K562 (cell line): ENCODE data around the gene VEZF1. TPM values are rescaled to one million over a fixed set of nuclear protein-coding genes. Genes with fewer than 3 reads are reported as not detected.
A peak's percentile ranks its signal among the peaks of the same experiment; 100 is the strongest.

ENCODE experiments used
- BRD4 ChIP-seq: fragments of 200-600 bp; sonication (generic); IDR thresholded peaks from 2 replicates; pipeline ENCODE4 v1.6.1; 2017; ENCODE audit warnings: inconsistent platforms
- CBFA2T3 ChIP-seq: fragments of 450-650 bp; IDR thresholded peaks from 2 replicates; pipeline ENCODE4 v1.6.1; 2017
- DMBX1 ChIP-seq: fragments of 250-450 bp; sonication (Bioruptor Pico); IDR thresholded peaks from 2 replicates; pipeline ENCODE4 v1.8.0; 2022; ENCODE audit warnings: inconsistent platforms, mild to moderate bottlenecking, moderate library complexity, borderline replicate concordance
- DPF2 ChIP-seq: fragments of 450-650 bp; IDR thresholded peaks from 2 replicates; pipeline ENCODE4 v1.6.1; 2016
- E2F5 ChIP-seq: sonication (generic); formaldehyde crosslinking; IDR thresholded peaks from 2 replicates; pipeline ENCODE4 v1.8.0; 2022; ENCODE audit warnings: mild to moderate bottlenecking, missing genetic modification reagents
- E2F6 ChIP-seq, 2 experiments: IDR thresholded peaks; 2 replicates each; pipeline ENCODE4 v1.6.1; 2011; ENCODE audit warnings: borderline replicate concordance in 1 of 2, control low read depth in 1 of 2, low read depth in 1 of 2, low read length in 1 of 2, mild to moderate bottlenecking in 1 of 2, mixed read lengths in 1 of 2, moderate library complexity in 1 of 2; ENCODE audit not compliant: insufficient read depth in 1 of 2, insufficient read length in 1 of 2, poor library complexity in 1 of 2, severe bottlenecking in 1 of 2; ENCODE audit errors: extremely low read depth in 1 of 2
- ELF1 ChIP-seq: fragments of 200-800 bp; sonication (Bioruptor generic); IDR thresholded peaks from 2 replicates; pipeline ENCODE4 v1.6.1; 2016; ENCODE audit warnings: missing genetic modification characterization, missing compliant biosample characterization
- ESRRB ChIP-seq: fragments of 250-450 bp; sonication (Bioruptor Pico); IDR thresholded peaks from 2 replicates; pipeline ENCODE4 v1.5.0; 2020; ENCODE audit warnings: mild to moderate bottlenecking, moderate library complexity, borderline replicate concordance
- HDAC2 ChIP-seq: fragments of 450-650 bp; IDR thresholded peaks from 2 replicates; pipeline ENCODE4 v1.6.1; 2016; ENCODE audit warnings: mild to moderate bottlenecking
- HMG20A ChIP-seq: fragments of 450-650 bp; formaldehyde crosslinking; conservative IDR thresholded peaks from 2 replicates; pipeline ENCODE4 v1.4.0; 2020; ENCODE audit warnings: mild to moderate bottlenecking, mixed read lengths
- LEF1 ChIP-seq: fragments of 450-650 bp; IDR thresholded peaks from 2 replicates; pipeline ENCODE4 v1.6.1; 2016; ENCODE audit warnings: mild to moderate bottlenecking
- MEF2A ChIP-seq: IDR thresholded peaks from 2 replicates; pipeline ENCODE4 v1.6.1; 2011; ENCODE audit warnings: low read depth, mild to moderate bottlenecking, low read length, moderate library complexity; ENCODE audit not compliant: control insufficient read depth
- NR3C1 ChIP-seq: sonication (generic); formaldehyde crosslinking; IDR thresholded peaks from 2 replicates; pipeline ENCODE4 v1.8.1; 2022; ENCODE audit warnings: missing genetic modification reagents
- SMAD1 ChIP-seq: fragments of 150-350 bp; IDR thresholded peaks from 2 replicates; pipeline ENCODE4 v1.6.1; 2014; ENCODE audit warnings: low read length, low read depth; ENCODE audit not compliant: partially characterized antibody
- THAP7 ChIP-seq: fragments of 250-450 bp; sonication (Bioruptor Pico); IDR thresholded peaks from 2 replicates; pipeline ENCODE4 v1.5.0; 2021
- TRIM28 ChIP-seq: fragments of 450-650 bp; IDR thresholded peaks from 2 replicates; pipeline ENCODE4 v1.6.1; 2017
- ZMIZ1 ChIP-seq, 2 experiments: fragments of 150-350 bp in 1 of 2; IDR thresholded peaks; 2 replicates each; pipeline ENCODE4 v1.6.1; 2012 to 2016; ENCODE audit warnings: low read depth in 2 of 2, low read length in 2 of 2, mild to moderate bottlenecking in 1 of 2, moderate library complexity in 1 of 2
- ZNF23 ChIP-seq: fragments of 250-450 bp; sonication (Bioruptor Pico); IDR thresholded peaks from 2 replicates; pipeline ENCODE4 v1.4.0; 2020; ENCODE audit warnings: mild to moderate bottlenecking
- ZNF398 ChIP-seq: fragments of 250-450 bp; sonication (Bioruptor Pico); IDR thresholded peaks from 2 replicates; pipeline ENCODE4 v1.8.0; 2021; ENCODE audit warnings: moderate library complexity, mild to moderate bottlenecking, inconsistent platforms
- polyA plus RNA-seq, 8 experiments: library from polyadenylated mRNA; depleted of rRNA in 4 of 8; stranded (reverse) in 5 of 8; unstranded in 3 of 8; fragments of >200 nt; fragmentation: Nextera tagmentation in 2 of 8; fragmentation: Illumina TruSeq in 1 of 8; extraction: Ambion mirVana in 2 of 8; extraction: Trizol in 1 of 8; gene quantifications; 2 replicates each; pipeline versions ENCODE4 v1.2.1 to v1.2.3, GENCODE V29; 2011 to 2014; ENCODE audit warnings: inconsistent platforms in 1 of 8, missing spikeins in 1 of 8
- total RNA-seq, 7 experiments: library from RNA; depleted of rRNA in 6 of 7; stranded (reverse); fragments of >200 nt in 6 of 7; fragmentation: Illumina TruSeq in 2 of 7; extraction: Trizol in 2 of 7; gene quantifications; 2 replicates each; pipeline versions ENCODE4 v1.2.1 to v1.2.3, GENCODE V29; 2011 to 2021; ENCODE audit warnings: low replicate concordance in 1 of 7

The VEZF1 gene
- total and polyA plus RNA-seq, 9 of the 15 experiments (the other 6 are each of a cell fraction or from before 2014, with no cell fraction given), result 9.5 to 33.4 (median 22.1) TPM

GRCh38 chr17:58006924-58007780, 19.1 kb upstream of the VEZF1 start, which contains the start of gene SRSF1 (continued):
- TF ChIP-seq E2F6 (IDR thresholded peaks at IDR 0.05; ENCODE audit: borderline replicate concordance in 1 of 2, extremely low read depth in 1 of 2, insufficient read depth in 1 of 2, insufficient read length in 1 of 2, low read depth in 1 of 2, low read length in 1 of 2, poor library complexity in 1 of 2, severe bottlenecking in 1 of 2) (peak; percentile 98 to 99), ZNF398 (CRISPR knock-in tag) (no peak), ELF1 (tag) (peak; percentile 89), TRIM28 (no peak; the same call in 1 of the 2 replicates), SMAD1 (no peak), THAP7 (CRISPR knock-in tag) (no peak), DPF2 (peak; percentile 54), MEF2A (no peak), ESRRB (CRISPR knock-in tag) (no peak), E2F5 (CRISPR knock-in tag) (peak; percentile 88), LEF1 (peak; percentile 25; the same call in 1 of the 2 replicates), HDAC2 (0 out of 2 replicates have a peak, but pooled peaks have one; percentile 46), BRD4 (peak; percentile 98), CBFA2T3 (peak; percentile 18; the same call in 1 of the 2 replicates), NR3C1 (CRISPR knock-in tag) (peak; percentile 6; the same call in 1 of the 2 replicates), HMG20A (0 out of 2 replicates have a peak, but pooled peaks have one; percentile 28), ZMIZ1 (IDR thresholded peaks at IDR 0.05; ENCODE audit: low read depth in 2 of 2, low read length in 2 of 2) (0 out of 4 replicates have a peak, but pooled peaks of 1 of the 2 experiments have one; percentile 54), DMBX1 (peak; percentile 40), ZNF23 (CRISPR knock-in tag) (no peak)
